ENCODE measurements around the gene CFD.
"Not testable (repeated sequence)": the region's sequence is repeated elsewhere in the genome, so short reads cannot be mapped to it uniquely, and the experiment has no call there.

The CFD gene

DNA sequence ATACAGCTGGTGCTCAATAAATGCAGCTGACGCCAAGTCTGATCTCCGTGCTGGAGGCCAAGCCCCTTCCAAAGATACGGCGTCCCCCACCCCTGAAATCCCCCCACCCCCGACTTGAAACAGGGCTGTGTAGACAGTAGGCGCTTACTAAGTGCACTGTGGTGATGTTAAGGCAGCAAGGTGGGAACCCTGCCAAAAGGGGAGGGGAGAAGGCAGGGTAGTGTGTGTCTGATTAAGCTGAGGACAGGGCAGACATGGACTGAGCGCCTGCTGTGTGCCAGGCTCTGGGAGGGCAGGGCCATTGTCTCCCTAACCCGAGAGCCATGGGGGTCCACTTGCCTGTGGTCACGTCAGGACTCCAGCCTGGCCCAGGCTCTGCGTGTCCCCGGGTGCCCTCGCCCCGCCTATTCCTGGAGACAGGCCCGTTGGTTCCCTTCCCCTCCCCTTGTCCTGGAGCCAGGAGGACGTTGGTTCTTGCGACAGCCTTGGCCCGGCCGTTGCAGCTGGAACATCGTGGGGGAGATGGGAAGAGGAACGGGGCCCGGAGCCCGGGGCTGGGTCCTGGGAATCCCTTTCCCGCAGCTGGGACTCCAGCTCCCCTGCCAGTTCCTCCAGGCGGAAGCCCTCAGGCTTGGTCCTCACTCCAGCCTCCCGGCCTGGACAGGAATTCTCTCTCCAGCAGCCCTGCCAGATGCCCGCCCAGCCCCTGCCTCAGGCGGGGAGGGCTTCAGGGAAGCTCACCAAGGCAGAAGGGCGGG is 9.1 kb upstream of the CFD start:
- no peak overlapping the region for H3K4me3 ChIP-seq (ENCODE audit: low read depth, low read length)
- H3K27me3 ChIP-seq (replicated peaks): peaks cover 15% of the 10 kb centered on the region
- no peaks in the 10 kb centered on the region for H3K36me3 ChIP-seq (replicated peaks)
- in situ Hi-C loops (cut with HindIII; ENCODE audit: low pct_ligation_motif_present, low sequenced_read_pairs): no loop called here
- DNase-seq: peak; percentile 35
- H3K27ac ChIP-seq: no peak overlapping the region
- TF ChIP-seq, protein P1, sequence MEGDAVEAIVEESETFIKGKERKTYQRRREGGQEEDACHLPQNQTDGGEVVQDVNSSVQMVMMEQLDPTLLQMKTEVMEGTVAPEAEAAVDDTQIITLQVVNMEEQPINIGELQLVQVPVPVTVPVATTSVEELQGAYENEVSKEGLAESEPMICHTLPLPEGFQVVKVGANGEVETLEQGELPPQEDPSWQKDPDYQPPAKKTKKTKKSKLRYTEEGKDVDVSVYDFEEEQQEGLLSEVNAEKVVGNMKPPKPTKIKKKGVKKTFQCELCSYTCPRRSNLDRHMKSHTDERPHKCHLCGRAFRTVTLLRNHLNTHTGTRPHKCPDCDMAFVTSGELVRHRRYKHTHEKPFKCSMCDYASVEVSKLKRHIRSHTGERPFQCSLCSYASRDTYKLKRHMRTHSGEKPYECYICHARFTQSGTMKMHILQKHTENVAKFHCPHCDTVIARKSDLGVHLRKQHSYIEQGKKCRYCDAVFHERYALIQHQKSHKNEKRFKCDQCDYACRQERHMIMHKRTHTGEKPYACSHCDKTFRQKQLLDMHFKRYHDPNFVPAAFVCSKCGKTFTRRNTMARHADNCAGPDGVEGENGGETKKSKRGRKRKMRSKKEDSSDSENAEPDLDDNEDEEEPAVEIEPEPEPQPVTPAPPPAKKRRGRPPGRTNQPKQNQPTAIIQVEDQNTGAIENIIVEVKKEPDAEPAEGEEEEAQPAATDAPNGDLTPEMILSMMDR (IDR thresholded peaks at IDR 0.05; ENCODE audit: low read depth, low read length, missing control alignments): no peak

DNA sequence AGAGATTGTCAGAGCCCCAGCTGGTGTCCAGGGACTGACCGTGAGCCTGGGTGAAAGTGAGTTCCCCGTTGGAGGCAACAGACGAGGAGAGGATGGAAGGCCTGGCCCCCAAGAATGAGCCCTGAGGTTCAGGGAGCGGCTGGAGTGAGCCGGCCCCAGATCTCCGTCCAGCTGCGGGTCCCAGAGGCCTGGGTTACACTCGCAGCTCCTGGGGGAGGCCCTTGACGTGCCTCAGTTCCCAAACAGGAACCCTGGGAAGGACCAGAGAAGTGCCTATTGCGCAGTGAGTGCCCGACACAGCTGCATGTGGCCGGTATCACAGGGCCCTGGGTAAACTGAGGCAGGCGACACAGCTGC is 8.5 kb upstream of the CFD start:
- peaks cover 11% of the 10 kb centered on the region for H3K27me3 ChIP-seq (replicated peaks)
- no peak overlapping the region for H3K27ac ChIP-seq
- no peak overlapping the region for H3K4me3 ChIP-seq (ENCODE audit: low read depth, low read length)
- in situ Hi-C loops (cut with HindIII; ENCODE audit: low pct_ligation_motif_present, low sequenced_read_pairs): no loop called here
- no peak for DNase-seq
- no peaks in the 10 kb centered on the region for H3K36me3 ChIP-seq (replicated peaks)
- TF ChIP-seq, protein P1 (IDR thresholded peaks at IDR 0.05; ENCODE audit: low read depth, low read length, missing control alignments): no peak

DNA sequence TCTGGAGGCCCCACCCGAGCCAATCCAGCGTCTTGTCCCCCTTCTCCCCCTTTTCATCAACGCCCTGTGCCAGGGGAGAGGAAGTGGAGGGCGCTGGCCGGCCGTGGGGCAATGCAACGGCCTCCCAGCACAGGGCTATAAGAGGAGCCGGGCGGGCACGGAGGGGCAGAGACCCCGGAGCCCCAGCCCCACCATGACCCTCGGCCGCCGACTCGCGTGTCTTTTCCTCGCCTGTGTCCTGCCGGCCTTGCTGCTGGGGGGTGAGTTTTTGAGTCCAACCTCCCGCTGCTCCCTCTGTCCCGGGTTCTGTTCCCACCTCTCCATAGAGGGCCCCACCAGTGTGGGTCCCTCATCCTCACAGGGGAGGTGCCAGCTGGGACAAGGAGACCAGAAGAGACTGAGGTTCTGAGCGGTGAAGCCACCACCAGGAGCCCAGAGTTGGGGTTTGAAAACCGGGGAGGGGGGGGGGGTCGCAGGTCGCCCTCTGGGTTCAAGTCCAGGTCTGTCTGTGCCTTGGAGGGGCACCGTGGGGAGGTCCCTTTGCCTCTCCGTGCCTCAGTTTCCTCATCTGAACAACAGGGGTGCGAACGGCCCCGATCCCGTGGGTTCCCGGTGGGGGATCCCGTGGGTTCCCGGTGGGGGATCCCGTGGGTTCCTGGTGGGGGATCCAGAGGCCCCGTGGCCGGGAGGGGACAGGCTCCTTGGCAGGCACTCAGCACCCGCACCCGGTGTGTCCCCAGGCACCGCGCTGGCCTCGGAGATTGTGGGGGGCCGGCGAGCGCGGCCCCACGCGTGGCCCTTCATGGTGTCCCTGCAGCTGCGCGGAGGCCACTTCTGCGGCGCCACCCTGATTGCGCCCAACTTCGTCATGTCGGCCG is 7.1 kb upstream of the CFD start, which contains the start of gene ELANE:
ELANE (plus strand) TSS at position 168 of the 878 bp plus-strand sequence; CDS start at position 194, 26 bp downstream.
- Histone ChIP-seq H3K27me3 (replicated peaks) (peaks cover 8% of the 10 kb centered on the region), H3K27ac (no peak within 1 kb of the TSS), H3K36me3 (replicated peaks) (no peaks in the 10 kb centered on the region), H3K4me3 (ENCODE audit: low read depth, low read length) (no peak within 1 kb of the TSS)
- no peak for DNase-seq
- TF ChIP-seq, protein P1 (IDR thresholded peaks at IDR 0.05; ENCODE audit: low read depth, low read length, missing control alignments): no peak
- in situ Hi-C loops (cut with HindIII; ENCODE audit: low pct_ligation_motif_present, low sequenced_read_pairs): no loop called here

DNA sequence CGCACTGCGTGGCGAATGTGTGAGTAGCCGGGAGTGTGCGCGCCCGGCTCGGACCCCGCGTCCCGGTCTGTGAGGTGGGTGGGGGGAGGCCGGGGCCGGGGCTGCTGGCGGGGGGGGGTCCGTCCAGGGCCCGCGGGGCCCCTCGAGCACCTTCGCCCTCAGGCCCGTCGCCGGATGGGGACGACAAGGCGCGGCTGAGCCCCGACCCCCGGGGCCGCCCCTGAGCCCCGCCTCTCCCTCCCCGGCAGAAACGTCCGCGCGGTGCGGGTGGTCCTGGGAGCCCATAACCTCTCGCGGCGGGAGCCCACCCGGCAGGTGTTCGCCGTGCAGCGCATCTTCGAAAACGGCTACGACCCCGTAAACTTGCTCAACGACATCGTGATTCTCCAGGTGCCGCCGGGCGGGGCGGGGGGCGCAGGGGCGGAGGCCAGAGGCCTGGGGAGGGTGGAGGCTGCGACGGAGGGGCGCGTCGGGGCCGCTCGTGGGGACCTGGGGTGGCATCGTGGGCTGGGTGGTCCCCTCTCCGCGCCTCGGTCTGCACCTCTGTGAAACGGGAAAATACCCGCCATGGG is 6.4 kb upstream of the CFD start:
- no peak overlapping the region for H3K27ac ChIP-seq
- TF ChIP-seq, protein P1 (IDR thresholded peaks at IDR 0.05; ENCODE audit: low read depth, low read length, missing control alignments): no peak
- no peaks in the 10 kb centered on the region for H3K36me3 ChIP-seq (replicated peaks)
- DNase-seq: no peak
- in situ Hi-C loops (cut with HindIII; ENCODE audit: low pct_ligation_motif_present, low sequenced_read_pairs): no loop called here
- peaks cover 2% of the 10 kb centered on the region for H3K27me3 ChIP-seq (replicated peaks)
- no peak overlapping the region for H3K4me3 ChIP-seq (ENCODE audit: low read depth, low read length)

DNA sequence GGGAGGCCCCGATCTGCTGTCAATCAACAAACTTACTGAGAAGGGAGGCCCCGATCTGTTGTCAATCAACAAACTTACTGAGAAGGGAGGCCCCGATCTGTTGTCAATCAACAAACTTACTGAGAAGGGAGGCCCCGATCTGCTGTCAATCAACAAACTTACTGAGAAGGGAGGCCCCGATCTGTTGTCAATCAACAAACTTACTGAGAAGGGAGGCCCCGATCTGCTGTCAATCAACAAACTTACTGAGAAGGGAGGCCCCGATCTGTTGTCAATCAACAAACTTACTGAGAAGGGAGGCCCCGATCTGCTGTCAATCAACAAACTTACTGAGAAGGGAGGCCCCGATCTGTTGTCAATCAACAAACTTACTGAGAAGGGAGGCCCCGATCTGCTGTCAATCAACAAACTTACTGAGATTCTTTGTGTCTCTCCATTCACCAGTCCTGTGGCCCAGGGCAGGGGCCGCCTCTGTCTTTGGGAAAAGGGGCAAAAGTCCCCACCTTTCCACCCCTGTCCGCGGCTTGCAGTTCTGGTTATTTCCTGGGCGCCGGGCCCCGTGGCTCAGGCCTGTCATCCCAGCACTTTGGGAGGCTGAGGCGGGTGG is 5.7 kb upstream of the CFD start:
- in situ Hi-C loops (cut with HindIII; ENCODE audit: low pct_ligation_motif_present, low sequenced_read_pairs); H3K27me3 ChIP-seq (replicated peaks); H3K4me3 ChIP-seq (ENCODE audit: low read depth, low read length); H3K36me3 ChIP-seq (replicated peaks); DNase-seq; H3K27ac ChIP-seq: not testable (repeated sequence)

DNA sequence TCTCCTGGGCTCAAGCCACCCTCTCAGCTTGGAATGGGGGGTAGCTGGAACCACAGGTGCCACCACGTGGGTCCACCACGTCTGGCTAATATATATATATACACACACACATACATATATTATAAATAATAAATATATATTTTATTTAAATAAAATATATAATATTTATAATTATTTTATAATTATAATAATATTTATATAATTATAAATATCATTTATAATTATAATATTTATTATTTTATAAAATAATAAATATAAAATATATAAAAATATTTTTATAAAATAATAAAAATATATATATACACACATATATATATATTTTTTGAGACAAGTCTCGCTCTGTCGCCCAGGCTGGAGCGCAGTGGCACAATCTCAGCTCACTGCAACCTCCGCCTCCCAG is 4.9 kb upstream of the CFD start:
- H3K36me3 ChIP-seq (replicated peaks): no peaks in the 10 kb centered on the region
- in situ Hi-C loops (cut with HindIII; ENCODE audit: low pct_ligation_motif_present, low sequenced_read_pairs): no loop called here
- no peaks in the 10 kb centered on the region for H3K27me3 ChIP-seq (replicated peaks)
- H3K4me3 ChIP-seq (ENCODE audit: low read depth, low read length): no peak overlapping the region
- no peak overlapping the region for H3K27ac ChIP-seq
- TF ChIP-seq, protein P1 (IDR thresholded peaks at IDR 0.05; ENCODE audit: low read depth, low read length, missing control alignments): no peak
- no peak for DNase-seq

Data from brain microvascular endothelial cell (primary cell).